Astrocyte of the spinal cord (primary cell): ENCODE results near the gene FANCD2OS.
"Not testable (repeated sequence)": the region's sequence is repeated elsewhere in the genome, so short reads cannot be mapped to it uniquely, and the experiment has no call there.

Source experiments
- DNase-seq: peaks from one replicate; pipeline ENCODE4 v3.0.0; 2011; ENCODE audit warnings: low read depth, low spot score
- H3K4me3 ChIP-seq: 2 replicates; pipeline ENCODE4 v1.5.1; 2011; ENCODE audit warnings: low read depth, mild to moderate bottlenecking, low read length, moderate library complexity
- CTCF ChIP-seq: IDR thresholded peaks from 2 replicates; pipeline ENCODE4 v1.5.1; 2012; ENCODE audit warnings: low read depth, mild to moderate bottlenecking, low read length, inconsistent platforms
- in situ Hi-C: cut with HindIII; loops from 2 replicates; pipeline ENCODE4 v1.10.0; 2017; ENCODE audit warnings: low sequenced_read_pairs

Gene FANCD2OS

GRCh38 chr3:10093678-10094077 lies 14.4 kb downstream of the FANCD2OS start:
- no peak overlapping the region for H3K4me3 ChIP-seq
- no peak for TF ChIP-seq CTCF
- no peak for DNase-seq
- in situ Hi-C loops: no loop called here

- H3K4me3 ChIP-seq, DNase-seq, in situ Hi-C loops: not testable (repeated sequence)
Observed at GRCh38 chr3:10091387-10091786, 16.7 kb downstream of the FANCD2OS start.

- H3K4me3 ChIP-seq: not testable (repeated sequence)
Observed at GRCh38 chr3:10090774-10091173, 17.3 kb downstream of the FANCD2OS start.

GRCh38 chr3:10090179-10090578 lies 17.9 kb downstream of the FANCD2OS start:
- TF ChIP-seq CTCF: no peak
- DNase-seq: no peak
- in situ Hi-C loops: no loop called here
- no peak overlapping the region for H3K4me3 ChIP-seq

More at GRCh38 chr3:10090774-10091173, 17.3 kb downstream of the FANCD2OS start:
- in situ Hi-C loops, DNase-seq: not testable (repeated sequence)

- no peak overlapping the region for H3K4me3 ChIP-seq
- DNase-seq: no peak
- in situ Hi-C loops: no loop called here
- TF ChIP-seq CTCF: no peak
Observed at GRCh38 chr3:10088256-10088655, 19.8 kb downstream of the FANCD2OS start.

- in situ Hi-C loops: no loop called here
- no peak overlapping the region for H3K4me3 ChIP-seq
- DNase-seq: no peak
- TF ChIP-seq CTCF: no peak
Observed at GRCh38 chr3:10085738-10086137, 22.3 kb downstream of the FANCD2OS start.

GRCh38 chr3:10081871-10082270 lies 26.2 kb downstream of the FANCD2OS start:
- in situ Hi-C loops: no loop called here

More at GRCh38 chr3:10081871-10082270, 26.2 kb downstream of the FANCD2OS start:
- no peak overlapping the region for H3K4me3 ChIP-seq
- no peak for DNase-seq
- TF ChIP-seq CTCF: no peak
